ENCODE data around the gene ADAMTS13. TPM values are rescaled to one million over a fixed set of nuclear protein-coding genes. Genes with fewer than 3 reads are reported as not detected.

The ADAMTS13 gene
- total and polyA plus RNA-seq, 10 donors: 1.1 to 4.8 (median 2.7) TPM

DNA sequence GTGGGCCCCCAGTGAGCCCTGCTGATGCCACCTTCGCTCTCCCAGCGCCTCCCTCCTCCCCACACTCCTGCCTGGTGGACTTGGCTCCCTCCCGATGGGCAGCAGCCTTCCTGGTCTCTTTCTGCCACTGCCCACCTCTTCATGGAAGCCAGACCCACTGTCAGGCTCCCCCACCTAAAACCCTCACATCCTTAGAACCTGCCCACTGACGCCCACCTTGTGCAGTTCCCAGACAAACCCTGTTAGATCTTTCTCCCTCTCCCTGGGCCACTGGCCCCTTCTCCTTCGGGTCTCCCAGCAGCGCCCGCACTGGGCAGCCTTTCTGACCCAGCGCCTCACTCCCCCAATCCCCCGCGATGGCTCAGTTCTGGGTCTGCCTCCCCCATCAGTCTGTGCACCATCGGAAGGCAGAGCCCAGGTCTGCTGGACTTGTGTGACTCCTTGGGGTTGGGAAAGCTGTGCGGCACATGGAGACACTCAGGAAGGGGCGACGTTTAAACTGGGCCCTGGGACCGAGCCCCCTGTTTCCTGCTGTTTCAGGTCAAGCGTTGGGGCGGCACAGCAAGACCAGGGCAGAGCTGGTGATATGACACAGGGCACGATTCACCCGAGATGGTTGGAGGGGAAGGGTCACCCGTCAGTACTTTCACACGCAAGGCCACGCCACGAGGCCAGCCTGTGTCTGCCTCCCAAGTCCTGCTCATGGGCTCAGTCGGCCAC lies 85.2 kb downstream of the ADAMTS13 start:
- WGBS, 5 donors: 85 to 94% (median 89%) methylated on average over 24 of the region's 24 CpGs
- Histone ChIP-seq H3K27ac (peak overlapping the region in 5 of 8 donors; percentile 45 to 73 (median 65)), H3K36me3 (no peaks in the 10 kb centered on the region), H3K4me3 (no peak overlapping the region), H3K4me1 (peaks cover 8 to 42% (median 28%) of the 10 kb centered on the region in 6 donors), H3K9me3 (peaks cover 0 to 12% (median 8%) of the 10 kb centered on the region in 8 donors), H3K27me3 (replicated peaks in 1 of 7) (peaks cover 0 to 38% (median 0%) of the 10 kb centered on the region in 7 donors)
- TF ChIP-seq POLR2A (IDR thresholded peaks at IDR 0.05) (no peak), POLR2AphosphoS5 (IDR thresholded peaks at IDR 0.05) (no peak)
- TF ChIP-seq, protein P1, sequence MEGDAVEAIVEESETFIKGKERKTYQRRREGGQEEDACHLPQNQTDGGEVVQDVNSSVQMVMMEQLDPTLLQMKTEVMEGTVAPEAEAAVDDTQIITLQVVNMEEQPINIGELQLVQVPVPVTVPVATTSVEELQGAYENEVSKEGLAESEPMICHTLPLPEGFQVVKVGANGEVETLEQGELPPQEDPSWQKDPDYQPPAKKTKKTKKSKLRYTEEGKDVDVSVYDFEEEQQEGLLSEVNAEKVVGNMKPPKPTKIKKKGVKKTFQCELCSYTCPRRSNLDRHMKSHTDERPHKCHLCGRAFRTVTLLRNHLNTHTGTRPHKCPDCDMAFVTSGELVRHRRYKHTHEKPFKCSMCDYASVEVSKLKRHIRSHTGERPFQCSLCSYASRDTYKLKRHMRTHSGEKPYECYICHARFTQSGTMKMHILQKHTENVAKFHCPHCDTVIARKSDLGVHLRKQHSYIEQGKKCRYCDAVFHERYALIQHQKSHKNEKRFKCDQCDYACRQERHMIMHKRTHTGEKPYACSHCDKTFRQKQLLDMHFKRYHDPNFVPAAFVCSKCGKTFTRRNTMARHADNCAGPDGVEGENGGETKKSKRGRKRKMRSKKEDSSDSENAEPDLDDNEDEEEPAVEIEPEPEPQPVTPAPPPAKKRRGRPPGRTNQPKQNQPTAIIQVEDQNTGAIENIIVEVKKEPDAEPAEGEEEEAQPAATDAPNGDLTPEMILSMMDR (IDR thresholded peaks at IDR 0.05 in 8 of 11, conservative IDR thresholded peaks at IDR 0.05 in 3 of 11): no peak
- DNase-seq: no peak
- intact Hi-C loops (cut with DNase I; ENCODE audit: low total_unique reads): no loop called here

DNA sequence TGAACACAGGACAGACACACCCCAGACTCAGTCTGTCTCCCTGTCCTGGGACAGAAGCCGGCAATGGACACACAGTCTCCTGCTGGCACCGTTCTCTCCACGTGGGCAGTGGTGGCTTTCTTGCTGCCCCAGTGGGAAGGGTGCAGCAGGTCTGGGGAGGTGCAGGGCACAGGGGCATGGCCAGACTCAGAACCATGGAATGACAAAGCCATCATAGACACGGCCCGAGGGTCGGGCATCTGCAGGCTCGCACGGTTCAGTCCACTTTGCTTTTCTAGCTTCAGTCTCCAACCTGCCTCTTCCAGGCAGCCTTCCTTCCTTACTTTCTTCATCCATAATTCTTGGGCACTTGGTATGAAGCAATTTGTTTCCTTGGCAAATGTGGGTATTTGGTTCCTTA lies 85.9 kb downstream of the ADAMTS13 start:
- TF ChIP-seq POLR2A (IDR thresholded peaks at IDR 0.05) (no peak), POLR2AphosphoS5 (IDR thresholded peaks at IDR 0.05) (no peak)
- TF ChIP-seq, protein P1 (IDR thresholded peaks at IDR 0.05 in 8 of 11, conservative IDR thresholded peaks at IDR 0.05 in 3 of 11): no peak

More for the DNA sequence above, 85.9 kb downstream of the ADAMTS13 start:
- H3K27me3 ChIP-seq (replicated peaks in 1 of 7): peaks cover 0 to 38% (median 0%) of the 10 kb centered on the region in 7 donors
- H3K27ac ChIP-seq: peak overlapping the region in 1 of 8 donors; percentile 72
- H3K4me1 ChIP-seq: peaks cover 8 to 42% (median 28%) of the 10 kb centered on the region in 6 donors
- intact Hi-C loops (cut with DNase I; ENCODE audit: low total_unique reads): no loop called here
- no peaks in the 10 kb centered on the region for H3K36me3 ChIP-seq
- no peak overlapping the region for H3K4me3 ChIP-seq
- peaks cover 0 to 5% (median 1%) of the 10 kb centered on the region in 8 donors for H3K9me3 ChIP-seq
- 86 to 95% (median 89%) methylated on average over 8 of the region's 8 CpGs for WGBS, 5 donors
- no peak for DNase-seq

Other genes starting within 250 kb of the ADAMTS13 start
- under 1 TPM in 1 of 7 donors, not detected in 6; 0.95 TPM for gene OBP2B, start 213.1 kb upstream of the ADAMTS13 start, total RNA-seq
- under 1 TPM in 2 of 3 donors, not detected in 1; 0.16 to 0.38 TPM for gene OBP2B, start 213.1 kb upstream of the ADAMTS13 start, polyA plus RNA-seq
- gene ABO, start 147.2 kb upstream of the ADAMTS13 start, total RNA-seq: 1 to 10 TPM; 1.1 to 5.8 (median 2.7) TPM
- under 1 TPM; 0.26 to 0.96 (median 0.64) TPM for gene ABO, start 147.2 kb upstream of the ADAMTS13 start, polyA plus RNA-seq
- 10 to 100 TPM; 13.2 to 20.0 (median 17.0) TPM for gene SURF6, start 86.2 kb upstream of the ADAMTS13 start, total RNA-seq
- 10 to 100 TPM; 13.2 to 28.6 (median 17.4) TPM for gene SURF6, start 86.2 kb upstream of the ADAMTS13 start, polyA plus RNA-seq
- gene MED22, start 74.2 kb upstream of the ADAMTS13 start, total RNA-seq: 10 to 100 TPM; 26.4 to 33.7 (median 30.0) TPM
- gene MED22, start 74.2 kb upstream of the ADAMTS13 start, polyA plus RNA-seq: 10 to 100 TPM; 13.3 to 23.1 (median 18.8) TPM
- 1,000 to 10,000 TPM; 1,381 to 1,842 (median 1,641) TPM for gene RPL7A, start 74.1 kb upstream of the ADAMTS13 start, total RNA-seq
- 1,000 to 10,000 TPM; 3,611 to 6,342 (median 5,850) TPM for gene RPL7A, start 74.1 kb upstream of the ADAMTS13 start, polyA plus RNA-seq
- gene SURF1, start 65.9 kb upstream of the ADAMTS13 start, total RNA-seq: 10 to 100 TPM; 31.4 to 37.7 (median 35.6) TPM
- gene SURF1, start 65.9 kb upstream of the ADAMTS13 start, polyA plus RNA-seq: 10 to 100 TPM; 72.0 to 75.6 (median 72.5) TPM
- 10 to 100 TPM in 5 of 7 donors, 1 to 10 TPM in 2; 6.5 to 19.9 (median 12.4) TPM for gene SURF2, start 65.8 kb upstream of the ADAMTS13 start, total RNA-seq
- gene SURF2, start 65.8 kb upstream of the ADAMTS13 start, polyA plus RNA-seq: 10 to 100 TPM; 31.4 to 32.6 (median 31.5) TPM
- 100 to 1,000 TPM in 3 of 7 donors, 10 to 100 TPM in 4; 82.6 to 115 (median 92.1) TPM for gene SURF4, start 46.3 kb upstream of the ADAMTS13 start, total RNA-seq
- 10 to 100 TPM; 21.9 to 50.7 (median 29.7) TPM for gene SURF4, start 46.3 kb upstream of the ADAMTS13 start, polyA plus RNA-seq
- under 1 TPM in 5 of 7 donors, not detected in 2; 0.29 to 0.98 (median 0.44) TPM for gene STKLD1, start 46.0 kb upstream of the ADAMTS13 start, total RNA-seq
- 1 to 10 TPM in 2 of 3 donors, under 1 TPM in 1; 0.96 to 1.5 (median 1.0) TPM for gene STKLD1, start 46.0 kb upstream of the ADAMTS13 start, polyA plus RNA-seq
- 10 to 100 TPM; 21.5 to 25.8 (median 22.8) TPM for gene REXO4, start 4.4 kb upstream of the ADAMTS13 start, total RNA-seq
- gene REXO4, start 4.4 kb upstream of the ADAMTS13 start, polyA plus RNA-seq: 10 to 100 TPM; 20.0 to 23.2 (median 20.1) TPM
- gene CACFD1, start 37.6 kb downstream of the ADAMTS13 start, total RNA-seq: 10 to 100 TPM in 5 of 7 donors, 1 to 10 TPM in 2; 10.0 to 14.2 (median 12.6) TPM
- 10 to 100 TPM in 1 of 3 donors, 1 to 10 TPM in 2; 4.7 to 12.7 (median 6.6) TPM for gene CACFD1, start 37.6 kb downstream of the ADAMTS13 start, polyA plus RNA-seq
- gene SLC2A6, start 56.7 kb downstream of the ADAMTS13 start, total RNA-seq: 10 to 100 TPM; 15.4 to 28.7 (median 20.9) TPM
- gene SLC2A6, start 56.7 kb downstream of the ADAMTS13 start, polyA plus RNA-seq: 10 to 100 TPM; 15.4 to 35.0 (median 32.8) TPM
- gene MYMK, start 102.6 kb downstream of the ADAMTS13 start, total RNA-seq: not detected
- not detected for gene MYMK, start 102.6 kb downstream of the ADAMTS13 start, polyA plus RNA-seq
- gene ADAMTSL2, start 112.3 kb downstream of the ADAMTS13 start, total RNA-seq: 10 to 100 TPM in 1 of 7 donors, 1 to 10 TPM in 6; 1.6 to 10.1 (median 4.1) TPM
- gene ADAMTSL2, start 112.3 kb downstream of the ADAMTS13 start, polyA plus RNA-seq: 10 to 100 TPM in 1 of 3 donors, 1 to 10 TPM in 2; 3.0 to 11.7 (median 4.5) TPM
- 1 to 10 TPM in 1 of 7 donors, under 1 TPM in 1, not detected in 5; 0.52 to 1.0 TPM for gene FAM163B, start 187.0 kb downstream of the ADAMTS13 start, total RNA-seq
- gene FAM163B, start 187.0 kb downstream of the ADAMTS13 start, polyA plus RNA-seq: under 1 TPM in 1 of 3 donors, not detected in 2; 0.11 TPM
- gene DBH, start 214.0 kb downstream of the ADAMTS13 start, total RNA-seq: 1 to 10 TPM in 1 of 7 donors, under 1 TPM in 4, not detected in 2; 0.27 to 1.2 (median 0.57) TPM
- gene DBH, start 214.0 kb downstream of the ADAMTS13 start, polyA plus RNA-seq: under 1 TPM; 0.03 to 0.26 (median 0.16) TPM